Panc1 (cell line): ENCODE data around the gene MFAP3. TPM values are rescaled to one million over a fixed set of nuclear protein-coding genes. Genes with fewer than 3 reads are reported as not detected.

ENCODE experiments used
- ATAC-seq: fragments of 200-7000 bp; cut with Tn5 transposase; 2 replicates; pipeline ENCODE4 v1.9.1; 2020; ENCODE audit warnings: mild to moderate bottlenecking, moderate library complexity
- BruUV-seq: library from RNA; stranded (reverse); fragments of 400-500 nt; replicated peaks from 2 replicates; lab custom pipeline; 2021; lab: Mats Ljungman, UMichigan
- CTCF ChIA-PET: fragments of 300-600 bp; sonication (Branson Sonifier 250); formaldehyde crosslinking; loops from one replicate; lab custom pipeline; 2022; ENCODE audit warnings: antibody characterized with exemption; lab: Charles Lee
- POLR2A ChIA-PET: fragments of 300-600 bp; sonication (Branson Sonifier 250); formaldehyde crosslinking; loops from one replicate; lab custom pipeline; 2022; ENCODE audit warnings: antibody characterized with exemption; lab: Charles Lee
- DNase-seq: peaks from one replicate; pipeline ENCODE4 v3.0.0-alpha.2; 2010; ENCODE audit warnings: low read depth, low spot score
- H3K27ac ChIP-seq: 2 replicates; pipeline ENCODE4 v1.5.1; 2011; ENCODE audit warnings: mild to moderate bottlenecking, low read length, inconsistent platforms
- H3K27me3 ChIP-seq: fragments of 200-500 bp; sonication (Bioruptor generic); 2 replicates; pipeline ENCODE4 v1.6.0; 2014; ENCODE audit warnings: low read length, inconsistent platforms; ENCODE audit not compliant: control insufficient read depth, insufficient read depth
- H3K36me3 ChIP-seq: fragments of 200-500 bp; sonication (Bioruptor generic); 2 replicates; pipeline ENCODE4 v1.5.1; 2014; ENCODE audit warnings: inconsistent platforms, mild to moderate bottlenecking, low read length, moderate library complexity; ENCODE audit not compliant: control insufficient read depth, insufficient read depth
- H3K4me1 ChIP-seq: 2 replicates; pipeline ENCODE4 v1.5.1; 2011; ENCODE audit warnings: inconsistent platforms, mild to moderate bottlenecking, low read length, moderate library complexity; ENCODE audit not compliant: control insufficient read depth, insufficient read depth
- H3K4me3 ChIP-seq, 2 experiments: 2 replicates each; pipeline ENCODE4 v1.5.1; 2011 to 2012; ENCODE audit warnings: low read depth in 2 of 2, low read length in 2 of 2, mild to moderate bottlenecking in 2 of 2, inconsistent platforms in 1 of 2, moderate library complexity in 1 of 2
- H3K9me3 ChIP-seq: fragments of 200-500 bp; sonication (Bioruptor generic); 2 replicates; pipeline ENCODE4 v1.5.1; 2014; ENCODE audit warnings: low read depth, mild to moderate bottlenecking, inconsistent platforms, low read length, moderate library complexity; ENCODE audit not compliant: control insufficient read depth, insufficient read depth
- CTCF ChIP-seq: fragments of 450-650 bp; IDR thresholded peaks from 2 replicates; pipeline ENCODE4 v1.5.1; 2017; ENCODE audit warnings: mild to moderate bottlenecking
- POLR2AphosphoS5 ChIP-seq: IDR thresholded peaks from 2 replicates; pipeline ENCODE4 v1.6.1; 2012; ENCODE audit warnings: mild to moderate bottlenecking, low read depth, low read length, moderate library complexity
- REST ChIP-seq, 2 experiments: IDR thresholded peaks; 2 replicates each; pipeline ENCODE4 v1.6.1; 2011 to 2012; ENCODE audit warnings: low read depth in 2 of 2, control low read depth in 1 of 2, low read length in 1 of 2, mild to moderate bottlenecking in 1 of 2, moderate library complexity in 1 of 2; ENCODE audit not compliant: insufficient read depth in 1 of 2
- SIN3A ChIP-seq: IDR thresholded peaks from 2 replicates; pipeline ENCODE4 v1.6.1; 2012; ENCODE audit warnings: low read depth, mild to moderate bottlenecking, low read length, moderate library complexity, borderline replicate concordance; ENCODE audit not compliant: insufficient read depth
- TCF7L2 ChIP-seq: IDR thresholded peaks from 2 replicates; pipeline ENCODE4 v1.6.1; 2011; ENCODE audit warnings: mild to moderate bottlenecking, low read depth, low read length, inconsistent platforms
- in situ Hi-C: cut with HindIII; loops from 2 replicates; pipeline ENCODE4 v1.10.0; 2016; ENCODE audit warnings: low sequenced_read_pairs, low pct_unique_long_range_greater_than_20kb
- intact Hi-C: fragments of 100-400 bp; cut with micrococcal nuclease; formaldehyde crosslinking; loops from one replicate; pipeline ENCODE4 v1.10.0; 2022; ENCODE audit not compliant: unreplicated experiment
- total RNA-seq: library from RNA; stranded (reverse); gene quantifications from one replicate; pipeline ENCODE4 v1.2.1, GENCODE V29; 2021; ENCODE audit not compliant: unreplicated experiment

The MFAP3 gene
- total RNA-seq, 1 experiment from 2014 or later = 24.2 TPM

GRCh38 chr5:153999995-154000394 lies 38.8 kb upstream of the MFAP3 start:
- TF ChIP-seq TCF7L2 = no peak
- TF ChIP-seq REST (IDR thresholded peaks at IDR 0.05; ENCODE audit: insufficient read depth in 1 of 2, low read depth in 2 of 2, low read length in 1 of 2) = no peak
- no peak for TF ChIP-seq POLR2AphosphoS5
- Histone ChIP-seq H3K36me3 (no peaks in the 10 kb centered on the region), H3K4me1 (no peaks in the 10 kb centered on the region), H3K27me3 (no peaks in the 10 kb centered on the region), H3K27ac (no peak overlapping the region), H3K9me3 (no peaks in the 10 kb centered on the region), H3K4me3 (no peak overlapping the region)
- in situ Hi-C loops (no loop called here), intact Hi-C loops (no loop called here)
- ChIA-PET POLR2A (no interaction called here), CTCF (no interaction called here)
- DNase-seq = no peak
- no TSS peak for BruUV-seq
- no peak for ATAC-seq

GRCh38 chr5:154000703-154001102 lies 38.1 kb upstream of the MFAP3 start:
- TF ChIP-seq POLR2AphosphoS5 = no peak
- TF ChIP-seq TCF7L2 = no peak
- no peak for TF ChIP-seq REST (IDR thresholded peaks at IDR 0.05; ENCODE audit: insufficient read depth in 1 of 2, low read depth in 2 of 2, low read length in 1 of 2)
- no peak for TF ChIP-seq SIN3A
- no peak for TF ChIP-seq CTCF
- ATAC-seq (no peak), DNase-seq (no peak)
- ChIA-PET CTCF (no interaction called here), POLR2A (no interaction called here)
- intact Hi-C loops (no loop called here), in situ Hi-C loops (no loop called here)
- Histone ChIP-seq H3K9me3 (no peaks in the 10 kb centered on the region), H3K36me3 (no peaks in the 10 kb centered on the region), H3K4me1 (no peaks in the 10 kb centered on the region), H3K27me3 (no peaks in the 10 kb centered on the region), H3K4me3 (no peak overlapping the region), H3K27ac (no peak overlapping the region)
- BruUV-seq = no TSS peak
